Activated T-cell treated with anti-CD3 and anti-CD28 coated beads, Interleukin-2, amount 50 U/mL, for 72 hours (primary cell): ENCODE results near the gene LILRB5. TPM values are rescaled to one million over a fixed set of nuclear protein-coding genes. Genes with fewer than 3 reads are reported as not detected.
A peak's percentile ranks its signal among the peaks of the same experiment; 100 is the strongest.

Experiments
- ATAC-seq, 2 donors: fragments of 150-1000 bp; cut with Tn5 transposase; replicated peaks in 1 of 2; 2 replicates each; pipeline ENCODE4 v1.10.0; 2021; ENCODE audit warnings: moderate library complexity in 2 of 2, mild to moderate bottlenecking in 1 of 2
- DNase-seq, 2 donors: peaks; one replicate each; pipeline ENCODE4 v3.0.0; 2021 to 2022; ENCODE audit warnings: mixed read lengths in 1 of 2
- H3K27ac Mint-ChIP-seq: one replicate; pipeline ENCODE4 v1.8.0; 2022; ENCODE audit warnings: mild to moderate bottlenecking, moderate library complexity, mixed read lengths
- H3K27me3 Mint-ChIP-seq: one replicate; pipeline ENCODE4 v1.8.0; 2022; ENCODE audit warnings: low read depth, mixed read lengths
- H3K36me3 Mint-ChIP-seq, 2 donors: one replicate each; pipeline ENCODE4 v1.8.0; 2022; ENCODE audit warnings: mixed read lengths in 2 of 2, mild to moderate bottlenecking in 1 of 2; ENCODE audit not compliant: insufficient read depth in 2 of 2
- H3K4me1 Mint-ChIP-seq: one replicate; pipeline ENCODE4 v1.8.0; 2022; ENCODE audit warnings: low read depth, mixed read lengths
- H3K4me3 Mint-ChIP-seq, 2 donors: one replicate each; pipeline ENCODE4 v1.8.0; 2022; ENCODE audit warnings: mild to moderate bottlenecking in 2 of 2, mixed read lengths in 2 of 2, moderate library complexity in 2 of 2
- H3K9me3 Mint-ChIP-seq, 2 donors: one replicate each; pipeline ENCODE4 v1.8.0; 2022; ENCODE audit warnings: mixed read lengths in 2 of 2
- total RNA-seq, 2 donors: library from RNA; stranded (reverse); gene quantifications; one replicate each; pipeline ENCODE4 v1.2.3, GENCODE V29; 2022

LILRB5 gene
- total RNA-seq, 2 donors from 2014 or later = 0.12 TPM; not detected in 1

GRCh38 chr19:54271106-54271505, 14.0 kb upstream of the LILRB5 start:
- H3K27me3 Mint-ChIP-seq = peaks cover 42% of the 10 kb centered on the region
- H3K36me3 Mint-ChIP-seq = no peaks in the 10 kb centered on the region
- no peak overlapping the region for H3K27ac Mint-ChIP-seq
- H3K4me3 Mint-ChIP-seq = no peak overlapping the region
- H3K4me1 Mint-ChIP-seq = no peaks in the 10 kb centered on the region
- no peak for DNase-seq
- no peak for ATAC-seq
- H3K9me3 Mint-ChIP-seq = no peaks in the 10 kb centered on the region

DNA sequence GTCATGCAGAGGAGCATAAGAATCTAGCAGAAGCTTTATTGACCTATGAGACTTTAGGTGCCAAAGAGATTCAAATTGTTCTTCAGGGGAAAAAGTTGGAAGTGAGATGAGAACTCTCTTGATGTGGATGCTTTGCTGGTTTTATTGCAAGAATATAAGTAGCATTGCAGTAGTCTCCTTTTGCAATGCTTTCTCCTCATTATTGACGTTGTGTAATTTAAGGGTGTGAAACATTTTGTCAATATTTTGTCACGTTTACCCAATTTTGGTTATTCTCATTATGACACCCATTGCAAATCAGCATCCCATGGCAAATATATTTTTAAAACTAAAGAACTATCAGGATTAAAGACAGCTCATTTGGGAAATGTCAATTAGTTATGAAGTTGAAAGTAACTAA, 11.9 kb upstream of the LILRB5 start:
- H3K36me3 Mint-ChIP-seq = no peaks in the 10 kb centered on the region

GRCh38 chr19:54266133-54266532, 9.1 kb upstream of the LILRB5 start:
- no peaks in the 10 kb centered on the region for H3K36me3 Mint-ChIP-seq
- no peak overlapping the region for H3K27ac Mint-ChIP-seq
- DNase-seq = peak; percentile 68 to 75
- no peaks in the 10 kb centered on the region for H3K4me1 Mint-ChIP-seq
- peaks cover 41% of the 10 kb centered on the region for H3K27me3 Mint-ChIP-seq
- peak; percentile 64 for ATAC-seq
- H3K9me3 Mint-ChIP-seq = no peaks in the 10 kb centered on the region
- H3K4me3 Mint-ChIP-seq = no peak overlapping the region

More for the DNA sequence above, 11.9 kb upstream of the LILRB5 start:
- Mint-ChIP-seq H3K4me1 (no peaks in the 10 kb centered on the region), H3K9me3 (no peaks in the 10 kb centered on the region), H3K4me3 (no peak overlapping the region), H3K27ac (no peak overlapping the region), H3K27me3 (peaks cover 51% of the 10 kb centered on the region)
- no peak for DNase-seq
- ATAC-seq = no peak

DNA sequence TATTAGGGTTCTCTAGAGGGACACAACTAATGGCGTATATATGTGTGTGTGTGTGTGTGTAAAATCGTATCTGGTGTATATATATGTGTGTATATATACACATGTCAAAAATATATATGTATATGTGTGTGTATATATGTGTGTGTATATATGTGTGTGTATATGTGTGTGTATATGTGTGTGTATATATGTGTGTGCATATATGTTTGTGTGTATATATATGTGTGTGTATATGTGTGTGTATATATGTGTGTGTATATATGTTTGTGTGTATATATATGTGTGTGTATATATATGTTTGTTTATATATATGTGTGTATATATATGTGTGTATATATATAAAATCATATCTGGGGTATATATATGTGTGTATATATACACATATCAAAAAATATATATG, 5.4 kb upstream of the LILRB5 start:
- DNase-seq (no peak), ATAC-seq (no peak)
- H3K9me3 Mint-ChIP-seq = no peaks in the 10 kb centered on the region
- no peaks in the 10 kb centered on the region for H3K4me1 Mint-ChIP-seq
- H3K36me3 Mint-ChIP-seq = no peaks in the 10 kb centered on the region
- no peak overlapping the region for H3K4me3 Mint-ChIP-seq
- H3K27me3 Mint-ChIP-seq = peaks cover 16% of the 10 kb centered on the region
- no peak overlapping the region for H3K27ac Mint-ChIP-seq

DNA sequence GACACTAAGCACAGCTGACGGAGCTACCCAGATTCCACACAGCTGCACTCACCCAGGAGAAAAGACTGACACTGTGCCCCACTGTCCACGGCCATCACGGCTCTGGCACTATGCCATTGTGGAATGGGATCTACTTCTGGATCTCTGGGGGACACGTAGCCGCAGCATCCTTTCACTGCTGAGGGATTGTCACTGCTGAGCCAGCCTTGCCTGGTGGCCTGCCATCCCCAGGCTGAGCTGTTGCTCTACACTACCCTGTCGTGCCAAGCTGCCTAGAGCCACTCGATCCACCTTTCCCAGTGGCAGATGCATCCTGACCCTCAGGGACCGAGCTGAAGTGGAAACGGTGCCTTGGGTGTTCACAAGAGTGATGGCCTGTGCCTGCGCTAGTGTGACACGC, 5.0 kb upstream of the LILRB5 start:
- H3K4me3 Mint-ChIP-seq = no peak overlapping the region
- peaks cover 15% of the 10 kb centered on the region for H3K27me3 Mint-ChIP-seq
- ATAC-seq (no peak), DNase-seq (no peak)
- H3K36me3 Mint-ChIP-seq = no peaks in the 10 kb centered on the region
- H3K27ac Mint-ChIP-seq = no peak overlapping the region
- H3K9me3 Mint-ChIP-seq = no peaks in the 10 kb centered on the region
- no peaks in the 10 kb centered on the region for H3K4me1 Mint-ChIP-seq

DNA sequence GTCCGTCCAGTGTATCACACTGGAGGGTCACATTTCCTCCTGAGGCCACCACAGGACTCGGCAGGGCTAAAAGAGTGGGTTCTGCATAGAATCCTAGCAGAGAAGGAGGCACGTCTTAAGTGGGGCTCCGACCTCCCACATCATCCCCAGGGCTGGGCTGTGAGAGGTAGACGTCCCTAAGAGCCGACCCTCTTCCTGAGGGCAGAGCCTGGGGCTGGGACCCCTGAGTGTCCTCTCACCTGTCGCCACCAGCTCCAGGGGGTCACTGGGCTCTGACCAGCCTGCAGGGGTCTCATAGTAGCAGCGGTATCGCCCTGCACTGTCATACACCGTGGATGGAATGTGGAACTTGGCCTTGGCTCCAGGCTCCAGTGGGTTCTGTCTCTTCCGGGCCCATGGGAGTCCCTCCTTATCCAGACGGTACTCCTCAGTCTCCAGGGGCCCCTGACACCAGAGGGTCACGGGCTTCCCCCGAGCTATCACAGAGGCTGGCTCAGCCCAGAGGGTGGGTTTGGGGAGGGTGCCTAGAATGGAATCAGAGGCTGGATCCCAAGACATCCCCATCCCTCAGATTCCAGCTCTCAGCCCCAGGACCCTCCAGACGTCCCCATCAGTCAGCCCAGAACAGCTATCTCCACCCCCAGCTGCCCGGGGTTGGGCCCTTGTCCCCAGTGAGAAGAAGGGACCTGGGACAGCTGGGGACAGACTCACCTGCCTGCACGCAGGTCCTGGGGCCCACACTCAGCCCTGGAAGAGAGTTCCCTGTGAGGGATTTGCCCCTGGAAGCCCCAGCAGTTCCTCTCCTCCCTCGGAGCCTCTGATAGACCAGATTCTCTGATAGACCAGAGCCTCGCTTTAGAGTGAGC, 590 bp downstream of the LILRB5 start:
- DNase-seq (no peak), ATAC-seq (no peak)
- Mint-ChIP-seq H3K4me3 (no peak overlapping the region), H3K9me3 (no peaks in the 10 kb centered on the region), H3K4me1 (no peaks in the 10 kb centered on the region), H3K27me3 (peaks cover 6% of the 10 kb centered on the region), H3K36me3 (no peaks in the 10 kb centered on the region), H3K27ac (no peak overlapping the region)

DNA sequence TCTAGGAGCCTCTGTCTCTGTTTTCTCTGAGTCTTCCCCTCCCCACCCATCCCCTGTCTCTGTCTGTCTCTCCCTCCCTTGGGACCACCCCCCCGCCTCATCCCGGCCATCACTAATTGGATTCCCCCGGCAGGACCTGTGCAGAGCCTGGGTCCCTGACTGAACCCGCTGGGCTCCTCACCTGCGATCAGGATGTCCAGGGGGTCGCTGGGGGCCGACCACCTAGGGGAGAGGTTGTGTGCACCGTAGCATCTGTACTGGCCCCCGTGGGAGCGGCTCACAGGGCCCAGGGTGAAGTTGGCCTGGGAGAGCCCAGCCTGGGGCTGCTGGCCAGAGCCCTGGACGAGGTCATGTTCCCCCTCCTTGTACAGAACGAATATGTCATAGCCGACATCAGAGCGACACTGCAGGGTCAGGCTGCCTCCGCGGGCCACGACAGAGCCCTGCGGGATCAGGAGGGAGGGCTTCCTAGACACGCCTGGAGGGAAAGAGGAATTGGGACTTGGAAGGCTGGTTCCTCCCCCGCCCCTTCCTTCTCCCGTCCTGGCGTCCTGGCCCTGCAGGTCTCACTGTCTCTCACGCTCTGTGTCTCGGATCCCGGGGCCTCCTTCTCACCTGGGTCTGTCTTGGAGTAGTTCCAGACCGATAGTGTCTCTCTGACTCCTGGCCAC, 1.8 kb downstream of the LILRB5 start:
- Mint-ChIP-seq H3K9me3 (no peaks in the 10 kb centered on the region), H3K27me3 (peaks cover 6% of the 10 kb centered on the region), H3K4me3 (no peak overlapping the region), H3K27ac (no peak overlapping the region), H3K36me3 (no peaks in the 10 kb centered on the region), H3K4me1 (no peaks in the 10 kb centered on the region)
- ATAC-seq (no peak), DNase-seq (no peak)

DNA sequence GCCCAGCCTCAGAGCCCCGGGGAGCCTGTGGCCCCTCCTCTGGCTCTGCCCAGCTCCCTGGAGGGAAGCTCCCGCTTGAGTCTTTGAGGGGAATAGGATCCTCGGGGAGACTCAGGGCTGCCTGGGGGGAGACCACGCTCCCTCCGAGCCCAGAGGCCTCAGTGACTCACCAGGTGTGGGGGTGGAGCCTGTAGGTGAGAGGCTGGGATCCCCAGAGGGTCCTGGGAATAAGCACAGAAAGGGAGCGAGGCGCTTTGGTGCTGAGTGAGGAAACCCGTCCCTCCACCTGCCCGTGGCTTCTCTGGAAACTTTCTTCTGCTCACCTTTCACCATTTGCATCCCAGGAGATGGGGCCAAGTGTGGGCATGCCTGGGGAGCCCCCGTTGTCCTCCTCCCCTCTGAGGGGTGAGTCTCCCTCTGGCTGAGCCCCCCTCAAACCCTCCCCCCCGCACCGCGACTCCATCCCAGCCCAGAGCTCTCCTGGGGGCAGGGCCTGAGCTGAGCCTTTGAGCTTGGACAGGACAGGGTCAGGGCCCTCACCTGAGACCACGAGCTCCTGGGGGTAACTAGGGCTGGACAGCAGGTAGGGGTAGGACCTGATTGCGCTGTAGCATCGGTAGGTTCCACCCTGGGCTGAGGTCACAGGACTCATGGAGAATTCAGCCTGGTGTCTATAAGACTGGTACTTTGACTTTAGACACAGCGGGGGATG, 2.7 kb downstream of the LILRB5 start:
- Mint-ChIP-seq H3K27me3 (peaks cover 6% of the 10 kb centered on the region), H3K27ac (no peak overlapping the region), H3K4me1 (no peaks in the 10 kb centered on the region), H3K4me3 (no peak overlapping the region), H3K36me3 (no peaks in the 10 kb centered on the region), H3K9me3 (no peaks in the 10 kb centered on the region)
- DNase-seq (no peak), ATAC-seq (no peak)

DNA sequence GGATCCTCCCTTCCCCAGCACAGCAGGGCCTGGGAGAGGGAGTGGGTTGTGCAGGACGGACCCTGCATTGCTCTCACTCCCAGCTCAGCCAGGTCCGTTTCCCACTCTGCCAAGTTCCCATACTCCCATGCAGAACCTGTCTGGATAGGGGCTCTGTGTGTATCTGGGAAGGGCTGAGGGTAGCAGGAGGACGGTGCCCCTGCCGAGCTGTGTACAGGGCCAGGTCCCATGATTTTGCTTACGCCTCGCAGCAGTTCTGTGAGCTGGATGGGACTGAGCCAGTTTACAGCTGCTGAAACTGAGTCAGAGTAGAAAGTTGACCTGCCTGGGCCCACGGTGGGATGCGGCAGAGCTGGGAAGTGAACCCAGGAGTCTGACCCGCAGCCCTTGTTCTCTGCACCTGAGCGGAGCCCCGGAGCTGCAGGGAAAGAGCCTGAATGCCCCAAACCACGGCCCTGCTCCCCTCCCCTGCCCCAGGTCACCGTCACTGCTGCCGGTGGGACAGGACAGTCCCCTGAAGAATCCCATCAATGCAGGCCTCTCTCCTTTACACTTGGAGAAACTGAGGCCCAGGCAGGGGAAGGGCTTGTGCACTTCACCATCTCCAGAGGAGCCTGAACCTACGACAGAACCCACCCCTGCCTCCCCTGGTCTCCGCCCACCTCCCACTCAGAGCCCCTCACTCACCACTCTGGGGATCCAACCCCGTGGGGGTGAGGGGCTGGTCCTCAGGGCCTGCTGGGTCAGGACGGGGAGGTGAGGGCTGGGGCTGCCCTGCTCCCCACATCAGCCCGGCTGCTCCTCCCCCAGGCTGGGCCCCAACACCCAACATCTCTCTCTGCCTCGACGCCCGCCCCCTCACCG, 3.5 kb downstream of the LILRB5 start:
- no peak overlapping the region for H3K4me3 Mint-ChIP-seq
- H3K27ac Mint-ChIP-seq = no peak overlapping the region
- no peaks in the 10 kb centered on the region for H3K36me3 Mint-ChIP-seq
- H3K4me1 Mint-ChIP-seq = no peaks in the 10 kb centered on the region
- H3K9me3 Mint-ChIP-seq = no peaks in the 10 kb centered on the region
- DNase-seq (no peak), ATAC-seq (no peak)
- peaks cover 6% of the 10 kb centered on the region for H3K27me3 Mint-ChIP-seq

DNA sequence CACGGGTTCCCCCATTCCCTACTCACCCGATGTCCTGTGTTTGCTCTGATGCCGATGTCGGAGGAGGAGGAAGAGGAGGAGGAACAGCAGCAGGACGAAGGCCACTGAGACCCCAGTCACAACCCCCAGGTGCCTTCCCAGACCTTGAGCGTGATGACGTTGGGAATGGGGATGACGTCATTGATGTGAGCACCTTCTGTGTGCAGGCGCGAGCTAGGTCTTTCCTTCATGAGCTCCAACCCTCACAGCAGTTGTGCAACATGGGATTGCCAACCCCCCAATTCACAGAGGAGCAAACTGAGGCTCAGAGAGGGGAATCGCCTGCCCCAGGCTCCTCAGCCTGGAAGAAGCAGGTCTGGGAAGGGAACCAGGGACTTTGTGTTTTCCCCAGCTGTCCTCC, 4.2 kb downstream of the LILRB5 start:
- no peak overlapping the region for H3K27ac Mint-ChIP-seq
- H3K4me3 Mint-ChIP-seq = no peak overlapping the region
- DNase-seq = no peak
- H3K36me3 Mint-ChIP-seq = no peaks in the 10 kb centered on the region
- ATAC-seq = no peak
- H3K9me3 Mint-ChIP-seq = no peaks in the 10 kb centered on the region
- H3K27me3 Mint-ChIP-seq = peaks cover 6% of the 10 kb centered on the region
- H3K4me1 Mint-ChIP-seq = peaks cover 7% of the 10 kb centered on the region

DNA sequence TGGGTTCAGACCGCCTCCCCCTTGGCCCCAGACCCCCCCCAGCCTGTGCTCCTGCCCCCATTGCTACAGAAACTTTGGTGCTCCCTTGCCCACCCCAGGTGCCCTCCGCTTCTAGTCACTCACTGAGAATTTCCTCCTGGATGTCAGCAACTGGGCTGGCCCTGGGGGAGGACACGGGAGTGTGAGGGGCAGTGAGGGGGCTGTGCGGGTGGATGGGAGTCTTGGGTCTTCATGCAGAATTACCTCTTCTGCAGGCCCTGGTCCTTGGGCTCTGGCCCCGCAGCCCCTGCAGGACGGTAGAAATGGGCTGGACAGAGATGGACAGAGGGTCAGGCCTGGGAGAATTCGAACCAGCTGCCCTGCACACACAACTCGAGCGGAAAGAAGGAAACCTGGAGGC, 4.8 kb downstream of the LILRB5 start:
- Mint-ChIP-seq H3K36me3 (no peaks in the 10 kb centered on the region), H3K4me1 (peaks cover 13% of the 10 kb centered on the region), H3K4me3 (no peak overlapping the region), H3K27ac (no peak overlapping the region), H3K27me3 (peaks cover 6% of the 10 kb centered on the region), H3K9me3 (no peaks in the 10 kb centered on the region)
- ATAC-seq (no peak), DNase-seq (no peak)

- DNase-seq (peak; percentile 54 to 58), ATAC-seq (peak; percentile 92 to 94)
- peaks cover 16% of the 10 kb centered on the region for H3K4me1 Mint-ChIP-seq
- no peaks in the 10 kb centered on the region for H3K9me3 Mint-ChIP-seq
- peak overlapping the region; percentile 50 to 61 for H3K4me3 Mint-ChIP-seq
- no peaks in the 10 kb centered on the region for H3K27me3 Mint-ChIP-seq
- H3K27ac Mint-ChIP-seq = no peak overlapping the region
- no peaks in the 10 kb centered on the region for H3K36me3 Mint-ChIP-seq
Measured at GRCh38 chr19:54248016-54248601, 9.0 kb downstream of the LILRB5 start.
